ACC112 (cell line): Measurements from ENCODE around the gene UROC1.
A peak's percentile ranks its signal among the peaks of the same experiment; 100 is the strongest.

Experiments
- H2AFZ ChIP-seq: fragments of 200-600 bp; sonication (generic); one replicate; pipeline ENCODE4 v1.6.0; 2017; ENCODE audit warnings: antibody characterized with exemption, low read length; ENCODE audit not compliant: unreplicated experiment
- H3K27ac ChIP-seq: fragments of 200-600 bp; sonication (generic); 2 replicates; pipeline ENCODE4 v1.5.1; 2014; ENCODE audit warnings: low read depth, mild to moderate bottlenecking, antibody characterized with exemption, low read length, moderate library complexity
- H3K27me3 ChIP-seq: fragments of 200-600 bp; sonication (generic); 2 replicates; pipeline ENCODE4 v1.6.1; 2014; ENCODE audit warnings: mild to moderate bottlenecking, antibody characterized with exemption, low read length, moderate library complexity, mixed read lengths; ENCODE audit not compliant: insufficient read depth
- H3K36me3 ChIP-seq: fragments of 200-600 bp; sonication (generic); 2 replicates; pipeline ENCODE4 v1.6.1; 2016; ENCODE audit warnings: mild to moderate bottlenecking, antibody characterized with exemption, low read length, moderate library complexity, mixed read lengths; ENCODE audit not compliant: insufficient read depth
- H3K4me1 ChIP-seq: fragments of 200-600 bp; sonication (generic); one replicate; pipeline ENCODE4 v1.6.1; 2016; ENCODE audit warnings: low read length, mixed read lengths; ENCODE audit not compliant: insufficient read depth, unreplicated experiment, control insufficient read depth
- H3K4me3 ChIP-seq: fragments of 200-600 bp; sonication (generic); 2 replicates; pipeline ENCODE4 v1.5.1; 2014; ENCODE audit warnings: mild to moderate bottlenecking, low read depth, low read length
- H3K79me2 ChIP-seq: fragments of 200-600 bp; sonication (generic); one replicate; pipeline ENCODE4 v1.6.0; 2016; ENCODE audit warnings: low read length; ENCODE audit not compliant: control insufficient read depth, unreplicated experiment, insufficient read depth

Gene UROC1

DNA sequence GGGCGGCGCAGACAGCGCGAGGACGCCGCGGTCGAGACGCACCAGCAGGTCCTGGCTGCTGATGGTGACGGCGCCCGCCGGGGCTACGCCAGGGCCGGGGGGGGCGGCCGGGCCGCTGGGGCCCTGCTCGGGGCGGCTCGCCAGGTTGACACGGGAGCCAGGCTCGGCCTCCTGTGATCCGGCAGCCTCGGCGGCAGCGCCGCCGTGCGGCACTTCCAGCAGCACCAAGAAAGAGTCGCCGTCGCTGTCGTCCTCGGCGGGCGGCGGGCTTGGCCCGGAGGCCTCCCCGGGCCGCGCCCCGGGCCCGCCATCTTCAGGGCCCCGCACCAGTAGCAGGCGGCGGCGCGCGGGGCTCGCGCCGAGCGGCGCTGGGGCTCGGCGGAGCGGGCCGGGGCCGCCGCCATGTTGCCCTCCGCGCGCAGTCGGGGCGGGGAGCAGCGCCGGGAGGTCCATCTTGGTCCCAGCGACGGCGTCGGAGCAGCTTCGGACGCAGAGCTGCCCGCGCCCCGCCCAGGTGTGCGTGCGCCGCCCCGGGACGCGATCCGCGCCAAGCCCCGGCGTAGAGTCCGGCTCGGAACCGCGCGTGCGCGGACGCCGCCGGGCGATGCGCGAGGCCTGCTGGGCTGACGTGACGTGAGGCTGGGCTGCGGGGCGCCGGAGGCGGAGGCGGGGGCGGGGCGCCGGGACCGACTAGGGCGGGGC lies 42.0 kb downstream of the UROC1 start, which contains the start of gene ZXDC:
Gene ZXDC (minus strand): TSS at position 479 of the 702 bp plus-strand sequence. CDS start 26 bp downstream, at position 453.
- peak within 1 kb of the TSS; percentile 98 for H3K4me3 ChIP-seq
- H3K79me2 ChIP-seq: peaks cover 42% of the 10 kb centered on the region
- peaks cover 26% of the 10 kb centered on the region for H3K4me1 ChIP-seq
- peak within 1 kb of the TSS; percentile 69 for H2AFZ ChIP-seq
- H3K27me3 ChIP-seq: no peaks in the 10 kb centered on the region
- peak within 1 kb of the TSS; percentile 66 for H3K27ac ChIP-seq
- peaks cover 14% of the 10 kb centered on the region for H3K36me3 ChIP-seq

DNA sequence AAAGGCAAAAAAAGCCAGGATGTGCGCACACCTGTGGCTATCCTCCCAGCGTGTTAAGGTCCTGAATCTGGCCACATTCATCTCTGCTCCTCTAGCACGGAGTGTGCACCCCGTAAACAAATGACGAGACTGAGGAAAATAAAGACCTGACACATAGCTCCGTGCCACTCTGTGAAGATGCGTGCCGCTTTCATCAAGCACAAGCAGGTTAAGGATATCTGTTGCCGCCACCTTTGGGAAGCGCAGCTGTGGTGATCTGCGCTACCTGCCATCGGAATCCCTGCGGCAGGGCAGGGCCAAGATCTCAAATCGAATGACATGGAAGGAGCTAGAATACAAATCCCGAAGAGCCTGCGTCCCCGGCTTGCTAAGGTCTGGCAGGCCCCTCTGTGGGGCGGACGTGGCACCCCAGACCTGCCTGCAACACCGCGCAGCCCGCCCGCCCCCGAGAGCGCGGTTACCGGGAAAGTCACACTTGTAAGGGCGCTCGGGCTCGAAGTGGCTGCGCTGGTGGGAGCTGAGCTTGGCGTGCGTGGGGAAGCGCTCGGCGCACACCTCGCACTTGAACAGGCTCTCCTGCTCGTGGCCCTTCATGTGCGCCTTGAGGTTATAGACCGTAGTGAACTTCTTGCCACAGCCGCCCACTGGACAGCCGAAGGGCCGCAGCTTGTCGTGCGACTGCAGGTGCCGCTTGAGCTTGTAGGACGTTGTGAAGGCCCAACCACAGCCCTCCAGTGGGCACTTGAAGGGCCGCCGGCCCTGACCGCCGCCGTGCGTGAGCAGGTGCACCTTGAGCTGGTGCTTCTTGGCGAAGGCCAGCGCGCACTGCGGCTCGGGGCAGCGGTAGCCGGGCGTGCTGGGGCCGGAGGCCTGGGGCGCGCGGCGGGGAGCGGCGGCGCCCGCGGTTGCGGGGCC lies 42.8 kb downstream of the UROC1 start:
- H3K79me2 ChIP-seq: peaks cover 49% of the 10 kb centered on the region
- peaks cover 26% of the 10 kb centered on the region for H3K4me1 ChIP-seq
- no peak overlapping the region for H3K27ac ChIP-seq
- peaks cover 22% of the 10 kb centered on the region for H3K36me3 ChIP-seq
- H3K4me3 ChIP-seq: peak overlapping the region; percentile 98
- no peaks in the 10 kb centered on the region for H3K27me3 ChIP-seq
- H2AFZ ChIP-seq: peak overlapping the region; percentile 69

DNA sequence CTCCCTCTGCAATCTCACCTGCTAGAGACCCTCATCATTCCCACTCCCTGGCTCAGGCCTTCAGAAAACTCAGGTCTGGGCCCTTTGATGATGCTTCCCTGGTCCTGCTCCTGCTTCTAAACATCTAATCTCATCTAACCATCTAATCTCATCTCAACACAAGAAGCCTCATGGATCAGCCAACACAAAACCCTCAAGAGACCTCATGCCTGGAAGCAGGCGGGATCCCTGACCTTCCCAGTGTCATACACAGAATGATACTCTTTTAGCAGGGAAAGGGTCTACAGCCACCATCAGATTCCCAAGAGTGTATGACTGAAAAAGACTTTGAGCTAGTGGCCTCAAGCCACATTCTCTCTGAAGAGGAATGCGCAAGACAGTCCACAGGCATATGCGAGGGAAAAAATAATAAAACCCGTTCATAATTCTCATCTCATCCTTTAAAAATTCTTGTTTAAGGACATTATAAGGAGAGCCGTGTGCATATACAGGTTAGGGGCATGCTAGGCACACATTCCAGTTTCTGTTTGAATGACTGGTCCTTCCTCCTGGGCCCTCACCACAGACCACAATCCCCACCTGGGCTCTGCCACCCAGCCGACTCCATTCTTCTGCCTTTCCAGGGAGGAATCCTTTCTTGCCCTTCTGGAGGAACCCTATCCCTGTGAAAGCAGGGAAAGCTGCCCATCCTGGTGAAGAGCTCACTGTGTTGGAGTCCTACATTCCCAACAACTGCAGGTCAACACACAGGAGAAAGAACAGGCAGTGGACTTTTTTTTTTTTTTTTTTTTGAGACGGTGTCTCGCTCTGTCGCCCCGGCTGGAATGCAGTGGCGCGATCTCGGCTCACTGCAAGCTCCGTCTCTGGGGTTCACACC lies 44.0 kb downstream of the UROC1 start:
- Histone ChIP-seq H3K4me1 (peaks cover 26% of the 10 kb centered on the region), H3K36me3 (peaks cover 29% of the 10 kb centered on the region), H3K27me3 (no peaks in the 10 kb centered on the region), H2AFZ (no peak overlapping the region), H3K4me3 (peak overlapping the region; percentile 98), H3K79me2 (peaks cover 60% of the 10 kb centered on the region), H3K27ac (peak overlapping the region; percentile 31; the same call in 1 of the 2 replicates)

DNA sequence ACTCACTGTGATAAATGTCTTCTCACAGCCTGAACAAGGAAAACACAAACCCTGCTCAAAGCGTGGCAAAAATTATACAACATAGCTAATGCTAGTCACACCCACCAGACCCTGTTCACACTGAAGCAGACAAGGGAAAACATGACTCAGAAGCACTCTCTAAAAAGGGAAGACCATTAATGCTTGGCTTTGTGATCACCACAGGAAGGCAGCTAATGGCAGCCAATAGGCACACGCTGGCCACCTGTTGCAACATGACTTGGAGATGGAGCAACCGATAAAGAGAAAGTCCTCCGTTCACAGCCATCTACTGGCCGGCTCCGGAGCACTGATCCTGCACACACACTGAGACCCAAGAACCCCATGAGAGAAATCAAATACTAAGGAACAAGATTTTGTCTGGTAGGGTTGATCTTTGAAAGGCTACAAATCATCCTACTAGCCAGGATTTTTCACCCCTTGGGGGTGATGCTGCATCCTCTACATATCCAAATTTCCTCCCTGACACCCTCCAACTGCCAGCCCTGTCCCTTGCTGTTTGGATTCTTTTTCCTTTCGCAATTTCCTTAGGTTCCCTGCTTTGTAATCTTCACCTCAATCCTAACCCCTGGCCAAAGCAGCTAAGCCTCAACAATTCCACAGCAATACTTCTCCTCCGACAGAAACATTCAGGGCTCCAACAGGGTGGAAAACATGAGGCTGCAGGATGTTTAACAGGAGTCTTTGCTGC lies 45.1 kb downstream of the UROC1 start:
- Histone ChIP-seq H3K27ac (peak overlapping the region; percentile 50; the same call in 1 of the 2 replicates), H2AFZ (no peak overlapping the region), H3K36me3 (peaks cover 29% of the 10 kb centered on the region), H3K27me3 (no peaks in the 10 kb centered on the region), H3K79me2 (peaks cover 69% of the 10 kb centered on the region), H3K4me1 (peaks cover 26% of the 10 kb centered on the region), H3K4me3 (peak overlapping the region; percentile 98)

DNA sequence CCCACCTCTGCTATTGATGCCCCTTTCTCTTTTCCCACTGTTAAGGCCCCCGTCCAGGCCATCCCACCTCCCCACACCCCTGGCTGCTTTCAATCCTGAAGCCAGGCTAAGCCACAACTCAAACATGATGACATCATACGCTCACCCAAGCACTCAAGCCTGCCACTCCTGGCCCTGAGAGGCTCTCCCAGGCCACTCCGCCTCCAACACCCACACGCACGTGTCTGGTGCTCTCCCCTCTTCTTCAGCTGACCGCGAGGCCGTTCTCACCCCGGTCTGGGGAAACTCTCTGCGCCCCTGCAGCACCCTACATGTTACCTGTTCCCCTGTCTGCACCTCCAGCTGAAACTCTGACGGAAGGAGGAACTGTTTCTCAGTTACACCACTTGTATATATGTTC lies 48.1 kb downstream of the UROC1 start:
- H3K36me3 ChIP-seq: peaks cover 33% of the 10 kb centered on the region

DNA sequence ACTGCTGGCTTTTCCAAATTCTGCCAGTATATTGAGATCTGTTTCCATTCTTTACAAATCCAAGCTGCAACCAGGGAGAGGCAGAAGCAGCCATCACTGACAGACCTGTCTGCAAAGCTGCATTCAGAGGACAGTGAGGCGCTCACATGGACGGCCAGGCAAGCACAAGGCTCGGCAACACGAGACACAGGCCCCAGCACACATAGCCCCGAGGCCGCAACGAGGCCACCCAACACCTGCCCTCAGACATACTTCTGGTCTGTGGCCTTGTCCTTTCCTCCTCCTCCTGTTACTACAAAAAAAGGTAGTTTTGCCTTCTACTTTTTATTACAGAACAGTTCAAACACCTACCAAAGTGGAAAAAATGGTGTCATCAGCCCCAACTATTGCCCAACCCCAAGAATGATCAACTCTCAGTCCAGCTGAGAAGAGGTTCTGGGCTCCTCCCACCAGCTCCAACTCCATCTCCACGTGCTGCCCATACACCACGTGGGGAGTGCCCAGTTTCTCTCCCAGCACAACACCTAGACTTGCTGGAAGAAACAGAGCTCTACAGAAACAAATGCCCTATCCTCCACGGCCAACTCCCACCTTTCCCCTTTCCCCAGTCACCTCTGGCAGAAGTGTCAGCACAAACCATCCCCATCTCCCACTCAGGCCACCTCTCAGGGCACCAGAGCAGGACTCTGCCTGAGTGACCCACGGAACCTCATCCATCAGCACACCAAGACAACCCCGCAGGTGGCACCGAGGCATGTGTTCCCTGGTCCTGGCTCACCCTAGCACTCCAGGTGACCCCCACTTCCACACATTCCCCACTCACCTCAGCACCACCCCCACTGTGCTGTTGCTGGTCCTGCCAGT lies 49.3 kb downstream of the UROC1 start:
- no peak overlapping the region for H3K4me3 ChIP-seq
- no peak overlapping the region for H2AFZ ChIP-seq
- peaks cover 33% of the 10 kb centered on the region for H3K36me3 ChIP-seq
- peaks cover 16% of the 10 kb centered on the region for H3K4me1 ChIP-seq
- no peaks in the 10 kb centered on the region for H3K27me3 ChIP-seq
- peaks cover 53% of the 10 kb centered on the region for H3K79me2 ChIP-seq
- H3K27ac ChIP-seq: no peak overlapping the region

More for the DNA sequence above, 48.1 kb downstream of the UROC1 start:
- H3K27me3 ChIP-seq: no peaks in the 10 kb centered on the region
- H3K27ac ChIP-seq: no peak overlapping the region
- no peak overlapping the region for H3K4me3 ChIP-seq
- peaks cover 64% of the 10 kb centered on the region for H3K79me2 ChIP-seq
- no peak overlapping the region for H2AFZ ChIP-seq
- peaks cover 26% of the 10 kb centered on the region for H3K4me1 ChIP-seq

DNA sequence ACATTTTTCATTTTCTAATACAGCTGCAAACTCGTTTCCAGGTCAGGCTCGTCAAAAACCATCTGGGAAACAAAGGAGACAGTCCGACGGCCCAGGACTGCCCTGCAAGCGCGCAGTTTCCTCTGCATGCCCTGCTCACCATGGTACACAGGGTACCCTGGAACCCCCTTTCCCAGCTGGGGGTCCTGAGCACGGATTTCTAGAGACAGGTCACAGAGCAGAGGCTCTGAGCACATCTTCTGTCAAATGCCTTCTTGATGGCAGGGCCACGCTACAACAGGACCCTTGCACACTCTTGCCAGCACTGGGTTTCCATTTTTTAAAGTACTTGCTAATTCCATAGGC lies 50.0 kb downstream of the UROC1 start:
- H3K4me1 ChIP-seq: peaks cover 9% of the 10 kb centered on the region
- no peak overlapping the region for H3K27ac ChIP-seq

DNA sequence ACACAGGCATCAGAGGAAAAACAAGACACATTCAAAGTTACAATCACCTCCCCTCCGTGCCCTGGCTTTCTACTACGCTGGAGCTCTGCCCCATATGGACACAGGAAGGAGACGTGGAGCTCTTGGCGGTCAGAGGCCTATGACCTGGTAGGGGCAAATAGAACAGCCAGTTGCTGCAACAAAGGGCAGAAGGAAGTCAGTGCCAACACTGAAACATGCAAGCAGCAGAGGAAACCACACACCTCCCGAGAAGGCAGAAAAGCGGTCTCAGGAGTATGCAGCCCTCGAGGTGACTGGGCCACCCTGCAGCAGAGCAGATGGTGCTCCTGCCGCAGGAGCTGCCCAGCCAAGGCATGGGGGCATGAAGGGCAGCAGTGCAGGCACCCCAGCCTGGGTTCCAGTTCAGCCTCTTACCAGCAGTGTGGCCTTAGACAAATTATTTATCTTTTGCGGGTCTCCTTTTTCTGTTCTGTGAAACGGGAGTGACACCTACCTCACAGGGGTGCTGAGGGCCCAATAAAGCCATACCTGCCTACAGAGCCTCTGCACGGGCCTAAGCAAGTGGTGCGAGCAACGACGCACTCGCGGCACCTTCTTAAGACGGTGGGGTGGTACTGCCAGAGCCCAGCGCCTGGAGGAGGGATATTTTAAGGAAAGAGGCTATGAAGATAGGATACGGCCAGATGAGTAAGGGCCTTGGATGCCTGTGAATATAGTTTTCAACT lies 50.5 kb downstream of the UROC1 start:
- Histone ChIP-seq H3K4me3 (no peak overlapping the region), H3K27me3 (no peaks in the 10 kb centered on the region), H2AFZ (no peak overlapping the region), H3K36me3 (peaks cover 34% of the 10 kb centered on the region), H3K79me2 (peaks cover 42% of the 10 kb centered on the region), H3K27ac (no peak overlapping the region), H3K4me1 (peaks cover 4% of the 10 kb centered on the region)

More for the DNA sequence above, 50.0 kb downstream of the UROC1 start:
- Histone ChIP-seq H2AFZ (no peak overlapping the region), H3K36me3 (peaks cover 33% of the 10 kb centered on the region), H3K4me3 (no peak overlapping the region), H3K79me2 (peaks cover 46% of the 10 kb centered on the region), H3K27me3 (no peaks in the 10 kb centered on the region)
